Bladder microvascular endothelial cell (primary cell): Measurements from ENCODE around the gene ESM1. TPM values are rescaled to one million over a fixed set of nuclear protein-coding genes. Genes with fewer than 3 reads are reported as not detected.

Experiments used
- total RNA-seq: library from RNA; depleted of rRNA; stranded (reverse); fragments of >200 nt; gene quantifications from 2 replicates; pipeline ENCODE4 v1.2.3, GENCODE V29; 2014

ESM1 gene, protein sequence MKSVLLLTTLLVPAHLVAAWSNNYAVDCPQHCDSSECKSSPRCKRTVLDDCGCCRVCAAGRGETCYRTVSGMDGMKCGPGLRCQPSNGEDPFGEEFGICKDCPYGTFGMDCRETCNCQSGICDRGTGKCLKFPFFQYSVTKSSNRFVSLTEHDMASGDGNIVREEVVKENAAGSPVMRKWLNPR
- total RNA-seq: 286 and 379 TPM in 2 replicates

GRCh38 chr5:54985301-54986268 lies at the start of gene ESM1:
TSS of gene ESM1 (minus strand) at chr5:54985593. CDS start at chr5:54985517, 76 bp downstream.

Other genes with a start within 250 kb of the ESM1 start
- gene GZMK, start 38.7 kb upstream of the ESM1 start, total RNA-seq: not detected in 2 replicates
- 0.13 TPM in 1 of 2 replicates, not detected in the other for gene GZMA, start 117.1 kb upstream of the ESM1 start, total RNA-seq
- 21.9 and 35.9 TPM in 2 replicates for gene GPX8, start 174.6 kb upstream of the ESM1 start, total RNA-seq
- gene CDC20B, start 187.6 kb upstream of the ESM1 start, total RNA-seq: 0.06 TPM in 1 of 2 replicates, not detected in the other
- not detected in 2 replicates for gene MCIDAS, start 241.7 kb upstream of the ESM1 start, total RNA-seq
- 0.06 and 0.16 TPM in 2 replicates for gene CCNO, start 248.0 kb upstream of the ESM1 start, total RNA-seq